ENCODE results near the gene TUBGCP5. TPM values are rescaled to one million over a fixed set of nuclear protein-coding genes. Genes with fewer than 3 reads are reported as not detected.

TUBGCP5 gene
- total RNA-seq, 1 donor from 2014 or later = 23.6 TPM

DNA sequence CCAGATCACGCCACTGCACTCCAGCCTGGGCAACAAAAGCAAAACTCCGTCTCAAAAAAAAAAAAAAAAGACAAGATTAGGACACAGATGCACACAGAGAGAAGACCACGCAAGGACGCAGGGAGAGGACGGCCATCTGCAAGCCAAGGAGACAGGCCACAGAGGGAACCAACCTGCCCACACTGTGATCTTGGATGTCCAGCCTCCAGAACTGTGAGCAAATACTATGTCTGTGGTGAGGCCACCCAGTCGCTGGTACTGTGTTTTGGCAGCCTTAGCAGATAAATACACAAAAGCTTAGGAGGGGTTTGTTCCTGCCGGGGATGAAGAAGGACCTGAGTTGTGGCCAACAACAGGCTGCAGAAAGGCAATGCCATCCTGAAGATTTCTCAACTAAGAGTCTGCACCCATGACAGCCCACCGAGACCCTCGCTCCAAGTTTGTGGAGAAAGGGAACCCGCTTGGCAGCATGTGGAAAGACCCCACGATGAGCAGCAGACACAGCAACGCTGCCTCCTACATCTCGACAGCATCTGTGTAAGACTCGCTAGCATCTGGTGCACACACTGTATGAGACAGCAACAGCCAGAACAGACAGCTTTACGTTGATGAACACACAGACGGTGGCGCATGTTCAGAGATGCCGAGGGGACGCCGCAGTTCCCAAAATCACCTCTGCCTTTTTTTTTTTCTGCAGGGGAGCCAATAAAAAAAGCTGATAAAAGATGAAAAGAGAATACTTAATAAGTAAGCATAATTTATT, 72.9 kb downstream of the TUBGCP5 start:
- no peak overlapping the region for H3K4me3 ChIP-seq (ENCODE audit: low read depth, low read length)
- no peak for TF ChIP-seq CTCF (conservative IDR thresholded peaks at IDR 0.05; ENCODE audit: low read depth, low read length)
- DNase-seq (ENCODE audit: low read depth) = no peak

DNA sequence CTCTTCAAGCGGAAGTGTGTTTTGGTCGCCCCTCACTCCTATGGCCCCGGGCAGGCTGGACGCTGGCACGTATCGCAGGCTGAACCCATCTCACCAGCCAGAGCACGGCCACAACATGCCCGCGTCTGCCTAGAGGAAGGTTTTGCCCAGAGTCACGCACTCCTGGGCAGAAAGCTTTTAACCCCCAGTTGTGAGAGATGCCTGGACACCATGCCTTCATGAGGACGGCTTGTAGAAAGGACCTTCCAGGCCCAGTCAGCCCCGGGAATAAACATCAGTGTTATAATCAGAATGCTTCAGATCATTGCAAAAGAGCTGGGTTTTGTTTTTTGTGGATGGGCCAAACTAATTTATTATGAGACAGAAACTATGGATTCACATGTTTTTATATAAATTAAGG, 75.7 kb downstream of the TUBGCP5 start:
- DNase-seq (ENCODE audit: low read depth) = no peak
- no peak for TF ChIP-seq CTCF (conservative IDR thresholded peaks at IDR 0.05; ENCODE audit: low read depth, low read length)
- no peak overlapping the region for H3K4me3 ChIP-seq (ENCODE audit: low read depth, low read length)

GRCh38 chr15:22962611-22963010, 76.8 kb downstream of the TUBGCP5 start:
- H3K4me3 ChIP-seq (ENCODE audit: low read depth, low read length) = no peak overlapping the region
- TF ChIP-seq CTCF (conservative IDR thresholded peaks at IDR 0.05; ENCODE audit: low read depth, low read length) = no peak
- DNase-seq (ENCODE audit: low read depth) = no peak

DNA sequence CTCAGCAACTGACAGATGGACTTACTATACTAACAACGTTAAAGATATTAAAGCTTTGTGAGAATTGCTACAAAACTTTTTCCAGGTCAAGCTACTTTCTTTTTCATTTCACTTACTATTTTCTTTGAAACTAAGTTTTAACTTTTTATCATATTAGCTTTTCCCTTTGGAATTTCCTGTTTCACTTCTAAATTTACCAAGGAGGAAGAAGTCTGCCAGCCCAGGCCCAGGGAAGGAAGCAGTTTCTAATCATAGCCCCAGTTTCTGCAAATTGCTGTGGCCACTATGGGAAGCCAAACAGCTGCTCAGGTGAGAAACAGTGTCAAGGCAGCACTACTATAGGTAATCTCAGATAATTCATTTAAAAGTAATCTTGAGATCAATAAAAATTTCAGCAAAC, 77.6 kb downstream of the TUBGCP5 start:
- no peak for TF ChIP-seq CTCF (conservative IDR thresholded peaks at IDR 0.05; ENCODE audit: low read depth, low read length)
- no peak for DNase-seq (ENCODE audit: low read depth)
- H3K4me3 ChIP-seq (ENCODE audit: low read depth, low read length) = no peak overlapping the region

DNA sequence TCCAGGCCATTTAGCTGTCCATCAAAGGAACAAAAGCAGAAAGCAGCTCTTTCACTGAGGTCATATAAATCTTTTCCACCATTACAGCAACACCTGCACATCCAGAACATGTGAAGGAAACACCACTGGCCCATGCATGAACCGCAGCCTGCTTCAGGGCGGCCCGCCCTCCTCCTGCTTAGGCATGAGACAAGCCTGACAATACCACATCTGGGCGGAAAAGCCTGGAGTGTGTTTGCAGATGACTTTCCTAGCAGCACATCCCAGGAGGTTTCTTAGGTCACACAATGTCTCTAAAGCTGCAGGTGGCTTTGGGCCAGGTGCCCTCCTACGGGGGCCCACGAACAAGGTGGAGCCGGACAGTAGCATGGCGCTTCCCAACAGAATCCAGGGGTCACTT, 78.8 kb downstream of the TUBGCP5 start:
- no peak for DNase-seq (ENCODE audit: low read depth)
- no peak overlapping the region for H3K4me3 ChIP-seq (ENCODE audit: low read depth, low read length)
- no peak for TF ChIP-seq CTCF (conservative IDR thresholded peaks at IDR 0.05; ENCODE audit: low read depth, low read length)

DNA sequence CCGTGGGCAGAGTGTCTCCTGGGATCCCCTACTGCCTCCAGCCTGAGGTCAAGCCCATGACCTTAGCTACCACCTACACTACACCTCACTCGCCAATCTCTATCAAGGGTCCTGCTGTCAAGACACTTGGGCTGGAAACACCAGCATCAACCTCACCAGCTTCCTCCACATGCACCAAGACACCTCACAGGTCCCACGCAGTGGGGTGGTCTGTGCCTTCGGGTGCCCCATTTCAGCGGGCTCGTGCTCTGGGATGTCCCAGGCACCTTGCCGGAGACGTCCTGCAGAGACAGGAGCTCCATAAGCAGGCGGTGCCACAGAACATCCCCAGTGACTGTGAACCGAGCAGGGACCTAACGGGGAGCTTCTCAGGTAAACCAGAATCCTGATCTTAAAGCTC, 79.2 kb downstream of the TUBGCP5 start:
- no peak overlapping the region for H3K4me3 ChIP-seq (ENCODE audit: low read depth, low read length)
- no peak for DNase-seq (ENCODE audit: low read depth)
- no peak for TF ChIP-seq CTCF (conservative IDR thresholded peaks at IDR 0.05; ENCODE audit: low read depth, low read length)

Data from epithelial cell of proximal tubule (primary cell).